SK-N-SH treated with all-trans-retinoic acid at 6 μM for 48 hours (cell line): ENCODE data around the gene ARFRP1.

ENCODE experiments used
- ATAC-seq: fragments of 200-7000 bp; cut with Tn5 transposase; 3 replicates; pipeline ENCODE4 v1.9.1; 2020; ENCODE audit warnings: mild to moderate bottlenecking, moderate library complexity
- ARNTL ChIP-seq: fragments of 450-650 bp; formaldehyde crosslinking; IDR thresholded peaks from 2 replicates; pipeline ENCODE4 v1.5.0; 2020; ENCODE audit warnings: low read depth, mild to moderate bottlenecking, moderate library complexity, borderline replicate concordance
- CSDC2 ChIP-seq: fragments of 250-450 bp; sonication (Bioruptor Pico); IDR thresholded peaks from 2 replicates; pipeline ENCODE4 v1.5.0; 2020; ENCODE audit warnings: mild to moderate bottlenecking, moderate library complexity
- ISL1 ChIP-seq: fragments of 250-450 bp; sonication (Bioruptor Pico); IDR thresholded peaks from 2 replicates; pipeline ENCODE4 v2.1.2; 2022; ENCODE audit warnings: mild to moderate bottlenecking, moderate library complexity
- OSR1 ChIP-seq: fragments of 250-450 bp; sonication (Bioruptor Pico); IDR thresholded peaks from 2 replicates; pipeline ENCODE4 v1.8.0; 2022; ENCODE audit warnings: moderate library complexity, mild to moderate bottlenecking, inconsistent platforms
- PPARA ChIP-seq: fragments of 250-450 bp; sonication (Bioruptor Pico); IDR thresholded peaks from 2 replicates; pipeline ENCODE4 v1.5.0; 2020; ENCODE audit warnings: mild to moderate bottlenecking, borderline replicate concordance
- RARB ChIP-seq: fragments of 250-450 bp; sonication (Bioruptor Pico); IDR thresholded peaks from 2 replicates; pipeline ENCODE4 v1.8.0; 2021; ENCODE audit warnings: mild to moderate bottlenecking, moderate library complexity
- SNAI2 ChIP-seq: fragments of 250-450 bp; sonication (Bioruptor Pico); IDR thresholded peaks from 2 replicates; pipeline ENCODE4 v1.5.0; 2020; ENCODE audit warnings: mild to moderate bottlenecking, moderate library complexity
- TOX ChIP-seq: fragments of 250-450 bp; sonication (Bioruptor Pico); IDR thresholded peaks from 2 replicates; pipeline ENCODE4 v1.8.0; 2021; ENCODE audit warnings: mild to moderate bottlenecking, moderate library complexity, borderline replicate concordance
- ZC3H10 ChIP-seq: fragments of 250-450 bp; sonication (Bioruptor Pico); IDR thresholded peaks from 2 replicates; pipeline ENCODE4 v1.5.1; 2021; ENCODE audit warnings: mild to moderate bottlenecking, moderate library complexity
- ZFP3 ChIP-seq: fragments of 250-450 bp; sonication (Bioruptor Pico); IDR thresholded peaks from 2 replicates; pipeline ENCODE4 v1.5.0; 2020; ENCODE audit warnings: mild to moderate bottlenecking, moderate library complexity
- ZFP30 ChIP-seq: fragments of 450-650 bp; formaldehyde crosslinking; IDR thresholded peaks from 2 replicates; pipeline ENCODE4 v1.5.0; 2022; ENCODE audit warnings: mild to moderate bottlenecking, moderate library complexity
- ZNF565 ChIP-seq: fragments of 450-650 bp; formaldehyde crosslinking; conservative IDR thresholded peaks from 2 replicates; pipeline ENCODE4 v1.5.0; 2020; ENCODE audit warnings: low read depth, mild to moderate bottlenecking, moderate library complexity
- TF ChIP-seq, protein P1 (sequence below): fragments of 250-450 bp; sonication (Bioruptor Pico); IDR thresholded peaks from 2 replicates; pipeline ENCODE4 v1.8.0; 2021; ENCODE audit warnings: low read depth, mild to moderate bottlenecking, moderate library complexity, borderline replicate concordance
- TF ChIP-seq, protein P2 (sequence below): fragments of 250-450 bp; sonication (Bioruptor Pico); IDR thresholded peaks from 2 replicates; pipeline ENCODE4 v1.5.0; 2020; ENCODE audit warnings: mild to moderate bottlenecking, moderate library complexity
- TF ChIP-seq, protein P3 (sequence below): fragments of 250-450 bp; sonication (Bioruptor Pico); IDR thresholded peaks from 2 replicates; pipeline ENCODE4 v1.5.1; 2021; ENCODE audit warnings: mild to moderate bottlenecking, moderate library complexity
- TF ChIP-seq, protein P4 (sequence below): fragments of 250-450 bp; sonication (Bioruptor Pico); IDR thresholded peaks from 2 replicates; pipeline ENCODE4 v1.5.1; 2020; ENCODE audit warnings: low read depth, mild to moderate bottlenecking, moderate library complexity

ARFRP1 gene

DNA sequence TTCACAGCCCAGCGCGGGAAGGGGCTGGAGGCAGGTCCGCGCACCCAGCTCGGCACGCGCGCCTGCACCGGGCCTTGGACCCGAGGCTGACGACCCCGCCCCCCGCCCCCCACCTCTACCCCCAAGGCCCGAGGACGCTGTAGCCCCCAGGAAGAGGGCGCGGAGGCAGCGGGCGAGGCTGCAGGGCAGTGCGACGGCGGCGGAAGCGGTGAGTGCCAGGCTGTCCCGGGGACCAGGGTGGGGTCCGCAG lies 29.8 kb upstream of the ARFRP1 start:
- ATAC-seq, result no peak
- no peak for TF ChIP-seq OSR1 (CRISPR knock-in tag)
- TF ChIP-seq ISL1, result no peak
- TF ChIP-seq ZNF565, result no peak

DNA sequence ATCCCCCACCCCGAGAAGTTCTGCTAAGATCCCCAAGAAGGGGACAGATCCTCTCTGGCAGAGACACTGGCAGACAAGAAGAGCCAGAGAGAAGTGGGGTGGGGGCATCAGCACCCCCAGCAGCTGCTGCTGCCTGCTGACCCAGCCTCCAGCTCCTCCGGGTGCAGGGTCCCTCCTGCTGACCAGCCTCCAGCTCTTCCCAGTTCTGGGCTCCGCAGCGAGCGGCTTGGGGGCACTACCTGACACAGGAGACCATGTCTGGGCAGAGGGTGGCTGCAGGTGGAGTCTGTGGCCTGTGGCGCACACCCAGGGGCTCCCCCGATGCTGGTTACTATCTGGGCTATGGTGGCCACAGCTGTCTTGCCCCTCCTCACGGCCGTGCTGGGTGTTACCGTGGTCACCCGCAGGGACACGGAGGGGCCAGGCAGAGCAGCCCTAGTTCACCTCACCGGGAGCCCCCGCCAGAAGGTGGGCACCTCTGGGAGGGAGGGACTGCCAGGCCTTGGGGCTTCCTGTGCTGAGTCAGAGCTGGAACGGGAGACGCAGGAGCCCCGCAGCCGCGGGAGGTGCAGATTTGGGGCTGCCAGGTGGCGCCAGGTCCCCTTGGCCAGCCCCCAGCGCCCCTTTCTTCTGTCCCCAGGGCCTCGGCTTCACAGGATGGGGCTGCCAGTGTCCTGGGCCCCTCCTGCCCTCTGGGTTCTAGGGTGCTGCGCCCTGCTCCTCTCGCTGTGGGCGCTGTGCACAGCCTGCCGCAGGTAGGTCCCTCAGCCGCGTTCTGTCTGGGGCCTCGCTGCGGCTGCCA lies 29.3 kb upstream of the ARFRP1 start:
- ATAC-seq, result no peak
- TF ChIP-seq ZFP3 (CRISPR knock-in tag) (no peak), CSDC2 (no peak), ZNF565 (no peak), ISL1 (no peak), ARNTL (CRISPR knock-in tag) (no peak), ZFP30 (no peak), SNAI2 (CRISPR knock-in tag) (no peak), TOX (CRISPR knock-in tag) (no peak)
- TF ChIP-seq, protein P1, sequence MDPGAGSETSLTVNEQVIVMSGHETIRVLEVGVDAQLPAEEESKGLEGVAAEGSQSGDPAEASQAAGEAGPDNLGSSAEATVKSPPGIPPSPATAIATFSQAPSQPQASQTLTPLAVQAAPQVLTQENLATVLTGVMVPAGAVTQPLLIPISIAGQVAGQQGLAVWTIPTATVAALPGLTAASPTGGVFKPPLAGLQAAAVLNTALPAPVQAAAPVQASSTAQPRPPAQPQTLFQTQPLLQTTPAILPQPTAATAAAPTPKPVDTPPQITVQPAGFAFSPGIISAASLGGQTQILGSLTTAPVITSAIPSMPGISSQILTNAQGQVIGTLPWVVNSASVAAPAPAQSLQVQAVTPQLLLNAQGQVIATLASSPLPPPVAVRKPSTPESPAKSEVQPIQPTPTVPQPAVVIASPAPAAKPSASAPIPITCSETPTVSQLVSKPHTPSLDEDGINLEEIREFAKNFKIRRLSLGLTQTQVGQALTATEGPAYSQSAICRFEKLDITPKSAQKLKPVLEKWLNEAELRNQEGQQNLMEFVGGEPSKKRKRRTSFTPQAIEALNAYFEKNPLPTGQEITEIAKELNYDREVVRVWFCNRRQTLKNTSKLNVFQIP (CRISPR knock-in tag), result no peak
- TF ChIP-seq, protein P2, sequence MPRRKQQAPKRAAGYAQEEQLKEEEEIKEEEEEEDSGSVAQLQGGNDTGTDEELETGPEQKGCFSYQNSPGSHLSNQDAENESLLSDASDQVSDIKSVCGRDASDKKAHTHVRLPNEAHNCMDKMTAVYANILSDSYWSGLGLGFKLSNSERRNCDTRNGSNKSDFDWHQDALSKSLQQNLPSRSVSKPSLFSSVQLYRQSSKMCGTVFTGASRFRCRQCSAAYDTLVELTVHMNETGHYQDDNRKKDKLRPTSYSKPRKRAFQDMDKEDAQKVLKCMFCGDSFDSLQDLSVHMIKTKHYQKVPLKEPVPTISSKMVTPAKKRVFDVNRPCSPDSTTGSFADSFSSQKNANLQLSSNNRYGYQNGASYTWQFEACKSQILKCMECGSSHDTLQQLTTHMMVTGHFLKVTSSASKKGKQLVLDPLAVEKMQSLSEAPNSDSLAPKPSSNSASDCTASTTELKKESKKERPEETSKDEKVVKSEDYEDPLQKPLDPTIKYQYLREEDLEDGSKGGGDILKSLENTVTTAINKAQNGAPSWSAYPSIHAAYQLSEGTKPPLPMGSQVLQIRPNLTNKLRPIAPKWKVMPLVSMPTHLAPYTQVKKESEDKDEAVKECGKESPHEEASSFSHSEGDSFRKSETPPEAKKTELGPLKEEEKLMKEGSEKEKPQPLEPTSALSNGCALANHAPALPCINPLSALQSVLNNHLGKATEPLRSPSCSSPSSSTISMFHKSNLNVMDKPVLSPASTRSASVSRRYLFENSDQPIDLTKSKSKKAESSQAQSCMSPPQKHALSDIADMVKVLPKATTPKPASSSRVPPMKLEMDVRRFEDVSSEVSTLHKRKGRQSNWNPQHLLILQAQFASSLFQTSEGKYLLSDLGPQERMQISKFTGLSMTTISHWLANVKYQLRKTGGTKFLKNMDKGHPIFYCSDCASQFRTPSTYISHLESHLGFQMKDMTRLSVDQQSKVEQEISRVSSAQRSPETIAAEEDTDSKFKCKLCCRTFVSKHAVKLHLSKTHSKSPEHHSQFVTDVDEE (CRISPR knock-in tag), result no peak
- TF ChIP-seq, protein P3, sequence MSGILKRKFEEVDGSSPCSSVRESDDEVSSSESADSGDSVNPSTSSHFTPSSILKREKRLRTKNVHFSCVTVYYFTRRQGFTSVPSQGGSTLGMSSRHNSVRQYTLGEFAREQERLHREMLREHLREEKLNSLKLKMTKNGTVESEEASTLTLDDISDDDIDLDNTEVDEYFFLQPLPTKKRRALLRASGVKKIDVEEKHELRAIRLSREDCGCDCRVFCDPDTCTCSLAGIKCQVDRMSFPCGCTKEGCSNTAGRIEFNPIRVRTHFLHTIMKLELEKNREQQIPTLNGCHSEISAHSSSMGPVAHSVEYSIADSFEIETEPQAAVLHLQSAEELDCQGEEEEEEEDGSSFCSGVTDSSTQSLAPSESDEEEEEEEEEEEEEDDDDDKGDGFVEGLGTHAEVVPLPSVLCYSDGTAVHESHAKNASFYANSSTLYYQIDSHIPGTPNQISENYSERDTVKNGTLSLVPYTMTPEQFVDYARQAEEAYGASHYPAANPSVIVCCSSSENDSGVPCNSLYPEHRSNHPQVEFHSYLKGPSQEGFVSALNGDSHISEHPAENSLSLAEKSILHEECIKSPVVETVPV (CRISPR knock-in tag), result no peak
- TF ChIP-seq, protein P4, sequence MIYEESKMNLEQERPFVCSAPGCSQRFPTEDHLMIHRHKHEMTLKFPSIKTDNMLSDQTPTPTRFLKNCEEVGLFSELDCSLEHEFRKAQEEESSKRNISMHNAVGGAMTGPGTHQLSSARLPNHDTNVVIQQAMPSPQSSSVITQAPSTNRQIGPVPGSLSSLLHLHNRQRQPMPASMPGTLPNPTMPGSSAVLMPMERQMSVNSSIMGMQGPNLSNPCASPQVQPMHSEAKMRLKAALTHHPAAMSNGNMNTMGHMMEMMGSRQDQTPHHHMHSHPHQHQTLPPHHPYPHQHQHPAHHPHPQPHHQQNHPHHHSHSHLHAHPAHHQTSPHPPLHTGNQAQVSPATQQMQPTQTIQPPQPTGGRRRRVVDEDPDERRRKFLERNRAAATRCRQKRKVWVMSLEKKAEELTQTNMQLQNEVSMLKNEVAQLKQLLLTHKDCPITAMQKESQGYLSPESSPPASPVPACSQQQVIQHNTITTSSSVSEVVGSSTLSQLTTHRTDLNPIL, result no peak

DNA sequence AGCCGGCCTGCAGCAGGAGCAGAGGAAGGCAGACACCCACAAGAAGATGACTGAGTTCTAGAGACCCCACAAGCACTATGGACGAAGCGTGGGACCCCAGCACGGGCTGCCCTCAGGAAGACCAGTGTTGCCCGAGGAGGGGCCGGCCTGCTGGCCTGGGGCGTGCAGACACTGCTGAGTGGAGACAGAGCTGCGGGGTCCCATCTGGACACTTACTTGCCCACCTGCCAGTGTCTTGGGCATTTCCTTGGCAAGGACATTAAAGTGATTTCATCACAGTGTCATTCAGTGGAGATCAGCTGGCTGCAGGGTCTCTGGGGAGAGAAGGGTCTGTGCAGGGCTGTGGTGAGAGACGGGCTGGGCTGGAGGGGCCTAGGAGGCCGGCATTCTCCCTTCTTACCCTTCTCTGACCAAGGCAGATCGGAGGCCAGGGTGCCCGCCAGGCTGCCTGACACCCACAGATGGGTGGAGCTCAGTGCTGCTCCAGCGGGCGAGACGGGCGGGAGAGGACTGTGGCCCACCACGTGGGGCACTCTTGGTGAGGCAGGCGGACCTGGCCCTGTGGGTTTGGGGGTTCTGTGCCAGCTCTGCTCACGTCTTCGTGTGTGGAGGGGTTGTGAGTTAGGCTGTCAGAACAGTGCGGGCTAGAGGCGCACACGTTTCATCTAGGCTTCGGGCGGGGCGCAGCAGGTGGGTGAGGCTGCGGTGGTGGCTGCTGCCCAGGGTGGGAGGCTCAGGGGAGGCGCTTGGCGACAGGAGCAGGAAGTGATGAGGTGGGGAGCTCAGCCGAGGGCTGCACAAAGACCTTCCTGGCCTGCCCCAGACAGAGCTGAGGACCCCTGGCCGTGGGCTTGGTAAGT lies 28.3 kb upstream of the ARFRP1 start, which contains the start of gene LIME1:
TSS of gene LIME1 (plus strand) at position 806 of the 860 bp plus-strand sequence. CDS start 886 bp downstream, outside the sequence.
- TF ChIP-seq RARB (CRISPR knock-in tag), result no peak
- TF ChIP-seq ZC3H10 (CRISPR knock-in tag), result no peak
- TF ChIP-seq CSDC2, result no peak
- TF ChIP-seq, all 23 proteins: peak for 0
- ATAC-seq, result no peak

DNA sequence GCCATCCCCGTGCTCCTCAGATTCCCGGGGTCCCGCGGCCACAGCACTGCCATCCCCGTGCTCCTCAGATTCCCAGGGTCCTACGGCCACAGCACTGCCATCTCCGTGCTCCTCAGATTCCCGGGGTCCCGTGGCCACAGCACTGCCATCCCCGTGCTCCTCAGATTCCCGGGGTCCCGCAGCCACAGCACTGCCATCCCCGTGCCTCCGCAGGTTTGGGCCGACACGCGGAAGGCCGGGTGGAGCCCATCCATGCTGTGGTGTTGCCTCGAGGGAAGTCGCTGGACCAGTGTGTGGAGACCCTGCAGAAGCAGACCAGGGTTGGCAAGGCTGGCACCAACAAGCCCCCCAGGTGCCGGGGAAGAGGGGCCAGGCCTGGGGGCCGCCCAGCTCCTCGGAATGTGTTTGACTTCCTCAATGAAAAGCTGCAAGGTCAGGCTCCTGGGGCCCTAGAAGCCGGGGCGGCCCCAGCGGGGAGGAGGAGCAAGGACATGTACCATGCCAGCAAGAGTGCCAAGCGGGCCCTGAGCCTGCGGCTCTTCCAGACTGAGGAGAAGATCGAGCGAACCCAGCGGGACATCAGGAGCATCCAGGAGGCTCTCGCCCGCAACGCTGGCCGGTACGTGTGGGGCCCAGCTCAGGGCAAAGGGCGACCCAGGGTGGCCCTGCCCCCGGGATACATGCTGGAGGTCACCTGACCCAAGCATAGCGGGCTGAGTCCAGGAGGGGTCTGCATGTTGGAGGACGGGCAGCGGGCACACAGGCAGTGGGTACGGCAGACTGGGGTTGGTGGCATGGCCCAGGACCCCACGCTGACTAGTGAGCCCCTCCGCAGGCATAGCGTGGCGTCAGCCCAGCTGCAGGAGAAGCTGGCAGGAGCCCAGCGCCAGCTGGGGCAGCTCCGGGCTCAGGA lies 27.4 kb upstream of the ARFRP1 start:
- ATAC-seq, result no peak

More for the DNA sequence above, 27.4 kb upstream of the ARFRP1 start:
- TF ChIP-seq TOX (CRISPR knock-in tag) (no peak), PPARA (no peak), SNAI2 (CRISPR knock-in tag) (no peak)
- TF ChIP-seq, all 23 proteins: peak for 0
